PC-3 (cell line): Measurements from ENCODE around the gene KISS1R. TPM values are rescaled to one million over a fixed set of nuclear protein-coding genes. Genes with fewer than 3 reads are reported as not detected.

Experiments used
- ATAC-seq: fragments of 200-7000 bp; cut with Tn5 transposase; 2 replicates; pipeline ENCODE4 v1.9.1; 2020; ENCODE audit warnings: mild to moderate bottlenecking, moderate library complexity
- BruUV-seq: library from RNA; stranded (reverse); fragments of 400-500 nt; replicated peaks from 2 replicates; lab custom pipeline; 2021; lab: Mats Ljungman, UMichigan
- CTCF ChIA-PET: fragments of 300-600 bp; sonication (Branson Sonifier 250); formaldehyde crosslinking; loops from one replicate; lab custom pipeline; 2022; ENCODE audit warnings: antibody characterized with exemption; lab: Charles Lee
- POLR2A ChIA-PET: fragments of 300-600 bp; sonication (Branson Sonifier 250); formaldehyde crosslinking; loops from one replicate; lab custom pipeline; 2022; ENCODE audit warnings: antibody characterized with exemption; ENCODE audit not compliant: unreplicated experiment; lab: Charles Lee
- DNase-seq: peaks from one replicate; pipeline ENCODE4 v3.0.0-alpha.2; 2015
- H2AFZ ChIP-seq: fragments of 300-600 bp; sonication (generic); 2 replicates; pipeline ENCODE4 v1.6.0; 2016; ENCODE audit warnings: antibody characterized with exemption, low read length
- H3F3A ChIP-seq: fragments of 300-600 bp; sonication (generic); one replicate; pipeline ENCODE4 v1.6.0; 2017; ENCODE audit warnings: antibody characterized with exemption, low read length, control low read depth, mild to moderate bottlenecking; ENCODE audit not compliant: unreplicated experiment
- H3K27ac ChIP-seq: fragments of 300-600 bp; sonication (generic); 2 replicates; pipeline ENCODE4 v1.5.1; 2016; ENCODE audit warnings: mild to moderate bottlenecking, low read length
- H3K27me3 ChIP-seq: fragments of 300-600 bp; sonication (generic); 2 replicates; pipeline ENCODE4 v1.6.1; 2016; ENCODE audit warnings: low read length, mixed read lengths
- H3K36me3 ChIP-seq: fragments of 300-600 bp; sonication (generic); 2 replicates; pipeline ENCODE4 v1.6.1; 2016; ENCODE audit warnings: low read depth, mixed run types, low read length, mixed read lengths
- H3K4me1 ChIP-seq: fragments of 300-600 bp; sonication (generic); 2 replicates; pipeline ENCODE4 v1.5.1; 2016; ENCODE audit warnings: low read length; ENCODE audit not compliant: insufficient read depth
- H3K4me2 ChIP-seq: fragments of 300-600 bp; sonication (generic); 2 replicates; pipeline ENCODE4 v1.6.0; 2016; ENCODE audit warnings: low read length
- H3K4me3 ChIP-seq: fragments of 300-600 bp; sonication (generic); 2 replicates; pipeline ENCODE4 v1.5.1; 2016; ENCODE audit warnings: mild to moderate bottlenecking, low read length, mixed read lengths
- H3K79me2 ChIP-seq: fragments of 300-600 bp; sonication (generic); 2 replicates; pipeline ENCODE4 v1.6.1; 2017; ENCODE audit warnings: low read length, mixed read lengths
- H3K9ac ChIP-seq: fragments of 300-600 bp; sonication (generic); 2 replicates; pipeline ENCODE4 v1.6.0; 2016; ENCODE audit warnings: mild to moderate bottlenecking, low read length
- H3K9me2 ChIP-seq: fragments of 300-600 bp; sonication (generic); replicated peaks from 2 replicates; pipeline ENCODE4 v1.6.1; 2016; ENCODE audit warnings: mixed run types, low read length, mixed read lengths
- H3K9me3 ChIP-seq: fragments of 300-600 bp; sonication (generic); 2 replicates; pipeline ENCODE4 v1.6.1; 2016; ENCODE audit warnings: low read length, mixed read lengths
- H4K20me1 ChIP-seq: fragments of 300-600 bp; sonication (generic); 2 replicates; pipeline ENCODE4 v1.6.1; 2016; ENCODE audit warnings: low read length, mixed read lengths
- CTCF ChIP-seq: fragments of 300-600 bp; sonication (generic); conservative IDR thresholded peaks from 2 replicates; pipeline ENCODE4 v1.5.1; 2017; ENCODE audit warnings: antibody characterized with exemption, low read depth, mild to moderate bottlenecking, low read length
- EZH2 ChIP-seq: fragments of 300-600 bp; sonication (generic); IDR thresholded peaks from one replicate; pipeline ENCODE4 v1.6.1; 2017; ENCODE audit warnings: antibody characterized with exemption, mild to moderate bottlenecking, low read length; ENCODE audit not compliant: unreplicated experiment
- EZH2phosphoT487 ChIP-seq: fragments of 300-600 bp; sonication (generic); IDR thresholded peaks from 2 replicates; pipeline ENCODE4 v1.6.1; 2018; ENCODE audit warnings: mild to moderate bottlenecking, antibody characterized with exemption, low read length, borderline replicate concordance
- intact Hi-C: fragments of 100-400 bp; cut with micrococcal nuclease; formaldehyde crosslinking; loops from 2 replicates; pipeline ENCODE4 v1.9.0; 2023
- total RNA-seq: library from RNA; depleted of rRNA; stranded (reverse); fragments of >200 nt; gene quantifications from 2 replicates; pipeline ENCODE4 v1.2.3, GENCODE V29; 2014

The KISS1R gene
- total RNA-seq, 1 experiment from 2014 or later = 3.9 TPM

- Histone ChIP-seq H4K20me1 (no peaks in the 10 kb centered on the region), H3K4me3 (peak overlapping the region; percentile 81), H2AFZ (peak overlapping the region; percentile 86), H3K27ac (peak overlapping the region; percentile 39; the same call in 1 of the 2 replicates), H3K9me2 (no peaks in the 10 kb centered on the region), H3K36me3 (no peaks in the 10 kb centered on the region), H3K4me2 (peak overlapping the region; percentile 95), H3K9me3 (no peaks in the 10 kb centered on the region), H3F3A (no peaks in the 10 kb centered on the region), H3K27me3 (no peaks in the 10 kb centered on the region), H3K79me2 (0 out of 2 replicates have a peak, but pooled peaks cover 3% of the 10 kb centered on the region), H3K9ac (peak overlapping the region; percentile 51), H3K4me1 (no peaks in the 10 kb centered on the region; the same call in 1 of the 2 replicates)
- intact Hi-C loops = loop anchor here (1.0 kb wide), 1 partner anchor 57 kb away; no protein-coding TSS in a partner anchor
- CTCF ChIA-PET = no interaction called here
- TF ChIP-seq EZH2phosphoT487 = no peak
- no peak for TF ChIP-seq EZH2
- TF ChIP-seq CTCF = no peak
- peak; percentile 30 for DNase-seq
- POLR2A ChIA-PET = no interaction called here
- no TSS peak for BruUV-seq
- ATAC-seq = peak; percentile 52
These were observed 8.0 kb downstream of the KISS1R start for GRCh38 chr19:925087-925525.

DNA sequence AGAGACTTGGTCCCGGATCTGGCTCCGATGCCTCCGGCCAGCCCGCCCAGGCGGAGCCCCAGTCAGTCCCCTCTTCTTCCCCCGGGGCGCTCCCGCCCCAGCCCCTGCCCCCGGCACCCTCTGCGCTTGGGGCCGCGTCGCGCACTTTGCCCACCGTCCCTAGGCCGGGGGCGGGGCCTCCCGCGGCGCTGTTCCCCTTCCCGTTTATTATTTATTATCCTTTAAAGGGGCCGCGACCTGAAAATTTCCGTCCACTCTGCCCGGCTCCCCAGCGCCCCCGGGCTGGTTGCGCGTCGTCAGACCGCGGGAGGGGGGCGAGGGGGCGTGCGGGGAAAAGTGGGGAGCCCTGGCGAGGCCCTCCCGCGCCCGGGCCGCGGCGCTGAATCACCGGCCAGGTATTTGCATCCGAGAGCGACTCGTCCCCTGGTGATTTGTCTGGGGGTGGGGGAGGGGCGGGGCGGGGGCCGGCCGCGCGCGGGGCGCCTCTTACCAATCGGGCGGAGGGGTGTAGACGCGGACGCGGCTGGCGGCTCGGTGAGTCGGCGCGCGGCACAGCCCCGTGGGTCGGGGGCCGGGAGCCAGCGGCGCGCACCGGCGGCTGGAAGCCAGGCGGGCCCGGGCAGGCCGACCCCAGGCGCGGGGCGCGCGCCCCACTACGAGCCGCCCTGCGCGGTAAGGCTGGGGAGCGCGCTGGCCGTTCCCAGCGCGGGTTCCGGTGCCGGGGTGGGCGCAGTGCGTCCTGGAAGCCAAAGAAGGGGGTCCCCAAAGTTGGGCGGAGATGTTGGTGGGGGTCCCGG lies 8.6 kb downstream of the KISS1R start, which contains the start of gene ARID3A:
Gene ARID3A (plus strand): TSS at position 510 of the 797 bp plus-strand sequence. CDS start 3,494 bp downstream, outside the sequence.
- Histone ChIP-seq H3K9me3 (no peaks in the 10 kb centered on the region), H3K27ac (peak within 1 kb of the TSS; percentile 39; the same call in 1 of the 2 replicates), H3K36me3 (no peaks in the 10 kb centered on the region), H3K4me3 (peak within 1 kb of the TSS; percentile 81), H3F3A (no peaks in the 10 kb centered on the region), H2AFZ (peak within 1 kb of the TSS; percentile 86), H4K20me1 (no peaks in the 10 kb centered on the region), H3K9ac (peak within 1 kb of the TSS; percentile 51), H3K4me1 (no peaks in the 10 kb centered on the region; the same call in 1 of the 2 replicates), H3K9me2 (no peaks in the 10 kb centered on the region), H3K79me2 (0 out of 2 replicates have a peak, but pooled peaks cover 3% of the 10 kb centered on the region), H3K27me3 (no peaks in the 10 kb centered on the region), H3K4me2 (peak within 1 kb of the TSS; percentile 95)
- peak; percentile 59 for ATAC-seq
- BruUV-seq = no TSS peak
- intact Hi-C loops = loop anchor here (1.0 kb wide), 1 partner anchor 57 kb away; no protein-coding TSS in a partner anchor
- DNase-seq = peak; percentile 65
- POLR2A ChIA-PET = no interaction called here
- CTCF ChIA-PET = no interaction called here
- TF ChIP-seq CTCF (no peak), EZH2phosphoT487 (no peak), EZH2 (no peak)

DNA sequence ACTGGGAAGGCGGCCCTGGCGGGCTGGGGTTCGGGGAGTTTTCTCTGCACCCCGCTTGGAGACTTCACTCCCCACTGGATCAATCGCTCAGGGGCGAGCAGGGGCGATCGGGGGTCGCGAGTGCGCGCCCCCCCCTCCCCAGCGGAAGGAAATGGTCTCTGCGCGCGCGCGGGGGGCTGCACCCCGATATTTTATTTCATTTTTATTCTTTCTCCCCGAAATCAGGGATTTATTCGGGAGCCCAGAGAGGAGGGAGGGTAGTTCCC lies 9.1 kb downstream of the KISS1R start:
- Histone ChIP-seq H4K20me1 (no peaks in the 10 kb centered on the region), H3K4me3 (peak overlapping the region; percentile 81), H3K27ac (no peak overlapping the region), H2AFZ (peak overlapping the region; percentile 69), H3K4me2 (peak overlapping the region; percentile 90), H3K79me2 (0 out of 2 replicates have a peak, but pooled peaks cover 3% of the 10 kb centered on the region), H3K9me3 (no peaks in the 10 kb centered on the region), H3K27me3 (no peaks in the 10 kb centered on the region), H3K4me1 (no peaks in the 10 kb centered on the region; the same call in 1 of the 2 replicates), H3F3A (no peaks in the 10 kb centered on the region), H3K36me3 (no peaks in the 10 kb centered on the region), H3K9me2 (no peaks in the 10 kb centered on the region), H3K9ac (peak overlapping the region; percentile 38; the same call in 1 of the 2 replicates)
- DNase-seq = no peak
- ChIA-PET CTCF (no interaction called here), POLR2A (no interaction called here)
- no peak for ATAC-seq
- BruUV-seq = no TSS peak
- TF ChIP-seq CTCF = no peak
- no peak for TF ChIP-seq EZH2
- TF ChIP-seq EZH2phosphoT487 = no peak
- intact Hi-C loops = no loop called here
